HUES48 (cell line): ENCODE data around the gene NKG7.
"Not testable (repeated sequence)": the region's sequence is repeated elsewhere in the genome, so short reads cannot be mapped to it uniquely, and the experiment has no call there.

Source experiments
- H3K27ac ChIP-seq: one replicate; pipeline ENCODE4 v1.7.0; 2013; ENCODE audit warnings: low read depth, low read length, inconsistent platforms
- H3K27me3 ChIP-seq: 2 replicates; pipeline ENCODE4 v1.6.1; 2013; ENCODE audit warnings: mild to moderate bottlenecking, low read length; ENCODE audit not compliant: control insufficient read depth, insufficient read depth
- H3K36me3 ChIP-seq: 2 replicates; pipeline ENCODE4 v1.6.1; 2013; ENCODE audit warnings: low read length; ENCODE audit not compliant: control insufficient read depth, insufficient read depth
- H3K4me1 ChIP-seq: 2 replicates; pipeline ENCODE4 v1.6.1; 2013; ENCODE audit warnings: mild to moderate bottlenecking, low read length; ENCODE audit not compliant: control insufficient read depth, insufficient read depth
- H3K4me3 ChIP-seq: 2 replicates; pipeline ENCODE4 v1.5.1; 2013; ENCODE audit warnings: mild to moderate bottlenecking, low read depth, low read length
- H3K9ac ChIP-seq: 2 replicates; pipeline ENCODE4 v1.6.1; 2013; ENCODE audit warnings: mild to moderate bottlenecking, low read depth, low read length, moderate library complexity
- H3K9me3 ChIP-seq: 2 replicates; pipeline ENCODE4 v1.6.1; 2013; ENCODE audit warnings: low read length; ENCODE audit not compliant: control insufficient read depth, insufficient read depth

Gene NKG7

GRCh38 chr19:51372649-51373504, at the start of gene NKG7:
Gene NKG7, minus strand, starts transcription at chr19:51372654. Its CDS starts 119 bp downstream, at chr19:51372535.
- Histone ChIP-seq H3K4me3 (no peak within 1 kb of the TSS), H3K27ac (no peak within 1 kb of the TSS), H3K9ac (no peak within 1 kb of the TSS)

DNA sequence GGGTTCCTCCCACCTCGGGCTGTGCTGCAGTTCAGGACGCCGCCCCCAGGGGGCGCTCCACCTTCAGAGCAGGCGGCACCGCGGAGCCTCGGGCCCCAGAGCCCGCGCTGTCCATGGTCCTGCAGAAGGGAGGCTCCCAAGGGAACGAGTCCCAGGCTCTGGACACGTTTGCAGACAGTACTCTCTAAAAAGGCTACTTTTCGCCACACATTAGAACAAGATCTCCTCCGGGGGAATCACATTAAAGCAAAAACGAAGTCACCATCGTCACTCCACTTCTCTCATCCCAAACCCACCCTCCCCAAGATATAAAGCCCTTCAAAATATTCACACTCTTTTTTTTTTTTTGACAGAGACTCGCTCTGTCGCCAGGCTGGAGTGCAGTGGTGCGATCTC, 49.6 kb upstream of the NKG7 start:
- no peaks in the 10 kb centered on the region for H3K4me1 ChIP-seq
- no peaks in the 10 kb centered on the region for H3K9me3 ChIP-seq
- H3K27me3 ChIP-seq, result peaks cover 8% of the 10 kb centered on the region; the same call in 1 of the 2 replicates
- no peak overlapping the region for H3K9ac ChIP-seq
- no peaks in the 10 kb centered on the region for H3K36me3 ChIP-seq
- peak overlapping the region; percentile 67 for H3K4me3 ChIP-seq
- H3K27ac ChIP-seq, result no peak overlapping the region

More at GRCh38 chr19:51372649-51373504, at the start of gene NKG7:
- peaks cover 7% of the 10 kb centered on the region; the same call in 1 of the 2 replicates for H3K4me1 ChIP-seq
- H3K9me3 ChIP-seq, result no peaks in the 10 kb centered on the region
- H3K27me3 ChIP-seq, result no peaks in the 10 kb centered on the region
- H3K36me3 ChIP-seq, result no peaks in the 10 kb centered on the region

GRCh38 chr19:51421229-51422052, 49.0 kb upstream of the NKG7 start:
- no peak overlapping the region for H3K27ac ChIP-seq
- no peak overlapping the region for H3K9ac ChIP-seq
- peaks cover 8% of the 10 kb centered on the region; the same call in 1 of the 2 replicates for H3K27me3 ChIP-seq
- no peaks in the 10 kb centered on the region for H3K9me3 ChIP-seq
- H3K36me3 ChIP-seq, result no peaks in the 10 kb centered on the region
- H3K4me3 ChIP-seq, result peak overlapping the region; percentile 67
- H3K4me1 ChIP-seq, result no peaks in the 10 kb centered on the region

- not testable (repeated sequence) for H3K4me1 ChIP-seq, H3K27me3 ChIP-seq, H3K4me3 ChIP-seq, H3K9me3 ChIP-seq, H3K9ac ChIP-seq, H3K36me3 ChIP-seq, H3K27ac ChIP-seq
Observed at GRCh38 chr19:51420511-51420910, 48.1 kb upstream of the NKG7 start.

DNA sequence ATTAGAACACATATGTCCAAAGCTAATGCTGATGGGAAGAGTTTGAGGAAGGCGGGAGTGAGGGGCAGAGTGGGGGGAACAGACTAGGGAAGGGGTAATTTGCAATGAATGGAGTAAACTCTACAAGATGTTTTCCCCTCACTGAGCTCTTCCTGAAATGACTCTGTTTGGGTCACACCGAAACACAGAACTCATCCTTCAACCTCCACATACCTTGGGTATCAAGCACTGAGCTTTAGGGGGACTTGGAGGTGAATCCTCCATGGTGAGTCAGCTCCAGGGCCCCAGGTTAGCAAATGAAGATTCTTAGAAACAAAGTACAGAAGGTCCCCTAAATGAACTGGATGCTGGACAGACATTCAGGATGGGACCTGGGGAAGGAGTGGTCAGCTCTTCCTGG, 46.3 kb upstream of the NKG7 start:
- H3K36me3 ChIP-seq, result no peaks in the 10 kb centered on the region
- no peaks in the 10 kb centered on the region for H3K4me1 ChIP-seq
- peaks cover 8% of the 10 kb centered on the region; the same call in 1 of the 2 replicates for H3K27me3 ChIP-seq
- no peak overlapping the region for H3K27ac ChIP-seq
- H3K4me3 ChIP-seq, result no peak overlapping the region
- no peak overlapping the region for H3K9ac ChIP-seq
- H3K9me3 ChIP-seq, result no peaks in the 10 kb centered on the region

- Histone ChIP-seq H3K9me3 (no peaks in the 10 kb centered on the region), H3K27ac (no peak overlapping the region), H3K9ac (no peak overlapping the region), H3K4me1 (no peaks in the 10 kb centered on the region), H3K36me3 (0 out of 2 replicates have a peak, but pooled peaks cover 3% of the 10 kb centered on the region), H3K27me3 (peaks cover 8% of the 10 kb centered on the region; the same call in 1 of the 2 replicates), H3K4me3 (no peak overlapping the region)
Observed at GRCh38 chr19:51417810-51418157, 45.3 kb upstream of the NKG7 start.

- Histone ChIP-seq H3K4me3 (no peak within 1 kb of the TSS), H3K9me3 (no peaks in the 10 kb centered on the region), H3K36me3 (0 out of 2 replicates have a peak, but pooled peaks cover 3% of the 10 kb centered on the region), H3K4me1 (no peaks in the 10 kb centered on the region), H3K27me3 (peaks cover 8% of the 10 kb centered on the region; the same call in 1 of the 2 replicates), H3K9ac (no peak within 1 kb of the TSS), H3K27ac (no peak within 1 kb of the TSS)
Observed at GRCh38 chr19:51417107-51417809, 44.8 kb upstream of the NKG7 start, which contains the start of gene SIGLEC10. Gene SIGLEC10, minus strand, starts transcription at chr19:51417642. Its CDS starts 61 bp downstream, at chr19:51417581.

DNA sequence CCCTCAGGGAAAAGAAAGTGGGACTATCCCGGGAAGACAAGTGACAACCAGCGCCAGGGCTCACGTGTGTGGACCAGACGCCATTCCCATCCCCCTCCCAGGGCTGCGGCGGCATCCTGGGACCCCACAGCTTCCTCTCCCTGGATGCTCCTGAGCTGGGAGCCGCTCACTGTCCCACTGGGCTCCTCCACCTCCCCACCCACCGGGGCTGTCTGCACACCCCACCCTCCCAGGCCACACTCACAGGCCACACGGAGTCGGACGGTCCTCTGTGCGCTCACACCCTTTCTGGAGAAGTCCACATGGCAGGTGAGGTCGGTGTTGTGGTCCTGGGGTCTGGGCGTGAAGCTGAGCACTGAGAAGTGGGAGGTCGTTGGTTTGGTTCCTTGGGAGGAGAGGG, 44.0 kb upstream of the NKG7 start:
- H3K36me3 ChIP-seq, H3K9ac ChIP-seq, H3K9me3 ChIP-seq, H3K4me3 ChIP-seq, H3K4me1 ChIP-seq, H3K27me3 ChIP-seq, H3K27ac ChIP-seq: not testable (repeated sequence)

GRCh38 chr19:51415187-51415586, 42.7 kb upstream of the NKG7 start:
- Histone ChIP-seq H3K4me1 (no peaks in the 10 kb centered on the region), H3K4me3 (no peak overlapping the region)

GRCh38 chr19:51410950-51411748, 38.7 kb upstream of the NKG7 start:
- no peak overlapping the region for H3K9ac ChIP-seq
- H3K27me3 ChIP-seq, result no peaks in the 10 kb centered on the region
- peaks cover 6% of the 10 kb centered on the region; the same call in 1 of the 2 replicates for H3K36me3 ChIP-seq

More at GRCh38 chr19:51415187-51415586, 42.7 kb upstream of the NKG7 start:
- Histone ChIP-seq H3K27me3 (no peaks in the 10 kb centered on the region), H3K9ac (no peak overlapping the region), H3K36me3 (0 out of 2 replicates have a peak, but pooled peaks cover 3% of the 10 kb centered on the region), H3K27ac (no peak overlapping the region), H3K9me3 (no peaks in the 10 kb centered on the region)

More at GRCh38 chr19:51410950-51411748, 38.7 kb upstream of the NKG7 start:
- Histone ChIP-seq H3K4me1 (peaks cover 10% of the 10 kb centered on the region), H3K9me3 (no peaks in the 10 kb centered on the region), H3K27ac (no peak overlapping the region), H3K4me3 (no peak overlapping the region)
